ENCODE data around the gene SULF2. TPM values are rescaled to one million over a fixed set of nuclear protein-coding genes. Genes with fewer than 3 reads are reported as not detected.

SULF2 gene
- total RNA-seq, 2 experiments from 2014 or later: 0.96 to 1.3 TPM

DNA sequence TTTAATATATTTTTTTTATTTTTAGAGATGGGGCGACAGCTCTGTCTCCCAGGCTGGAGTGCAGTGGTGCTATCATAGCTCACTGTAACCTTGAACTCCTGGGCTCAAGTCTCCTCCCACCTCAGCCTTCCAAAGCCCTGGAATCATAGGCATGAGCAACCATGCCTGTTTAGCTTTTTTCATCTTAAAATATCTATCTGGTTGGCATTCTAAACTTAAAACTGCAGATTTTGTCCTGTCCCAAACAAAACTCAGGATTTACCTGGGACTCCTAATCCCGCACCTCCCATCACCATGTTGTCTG lies 124.7 kb downstream of the SULF2 start:
- Mint-ChIP-seq H3K4me1 (ENCODE audit: low read depth) (no peaks in the 10 kb centered on the region), H3K4me3 (no peak overlapping the region), H3K9me3 (no peaks in the 10 kb centered on the region), H3K36me3 (ENCODE audit: low read depth) (no peaks in the 10 kb centered on the region), H3K27me3 (ENCODE audit: low read depth) (no peaks in the 10 kb centered on the region), H3K27ac (no peak overlapping the region)
- no peak for DNase-seq
- intact Hi-C loops (cut with micrococcal nuclease): no loop called here
- CTCF ChIA-PET: interaction anchor here (0.6 to 1.1 kb wide), 4 partner anchors 17 to 462 kb away, joined by 3 to 4 read pairs (median 3); no protein-coding TSS in a partner anchor

DNA sequence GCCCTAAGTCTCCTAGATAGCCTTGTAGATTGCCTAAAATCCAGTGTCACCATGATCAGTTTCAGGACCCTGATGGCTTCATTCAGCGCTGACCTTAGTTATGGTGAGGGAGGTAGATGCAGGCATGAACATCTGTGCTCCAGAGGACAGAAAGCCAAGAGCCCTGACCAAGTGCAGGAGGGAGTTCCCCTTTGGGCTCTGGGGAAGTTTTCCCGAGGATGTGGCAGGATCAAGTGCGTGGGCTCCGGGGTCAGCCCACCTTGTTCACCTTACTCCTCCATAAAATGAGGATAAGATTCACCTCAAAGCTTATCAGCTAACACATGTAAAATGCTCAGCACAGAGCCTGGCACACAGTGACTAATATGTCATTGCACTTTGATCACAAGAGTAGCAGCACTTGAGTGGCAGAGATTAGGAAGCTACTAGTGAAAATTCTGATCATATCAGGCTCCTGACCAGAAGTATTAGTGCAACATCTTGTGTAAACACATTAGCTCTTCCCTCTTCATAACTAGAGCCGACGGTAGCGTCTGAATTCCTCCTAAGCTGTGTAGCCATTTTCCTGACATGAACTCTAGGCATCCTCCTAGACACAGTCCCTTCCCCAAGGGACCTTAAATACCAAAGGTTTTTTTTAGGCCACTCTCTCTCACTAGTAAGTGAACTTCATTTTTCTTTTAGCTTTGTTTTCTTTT lies 125.2 kb downstream of the SULF2 start:
- H3K27ac Mint-ChIP-seq: peak overlapping the region; percentile 21
- peaks cover 4% of the 10 kb centered on the region for H3K36me3 Mint-ChIP-seq (ENCODE audit: low read depth)
- CTCF ChIA-PET: interaction anchor here (0.7 to 1.3 kb wide), 4 partner anchors 17 to 461 kb away, joined by 3 to 4 read pairs (median 3); no protein-coding TSS in a partner anchor
- no peaks in the 10 kb centered on the region for H3K27me3 Mint-ChIP-seq (ENCODE audit: low read depth)
- DNase-seq: no peak
- intact Hi-C loops (cut with micrococcal nuclease): no loop called here
- H3K4me1 Mint-ChIP-seq (ENCODE audit: low read depth): no peaks in the 10 kb centered on the region
- no peaks in the 10 kb centered on the region for H3K9me3 Mint-ChIP-seq
- H3K4me3 Mint-ChIP-seq: no peak overlapping the region

DNA sequence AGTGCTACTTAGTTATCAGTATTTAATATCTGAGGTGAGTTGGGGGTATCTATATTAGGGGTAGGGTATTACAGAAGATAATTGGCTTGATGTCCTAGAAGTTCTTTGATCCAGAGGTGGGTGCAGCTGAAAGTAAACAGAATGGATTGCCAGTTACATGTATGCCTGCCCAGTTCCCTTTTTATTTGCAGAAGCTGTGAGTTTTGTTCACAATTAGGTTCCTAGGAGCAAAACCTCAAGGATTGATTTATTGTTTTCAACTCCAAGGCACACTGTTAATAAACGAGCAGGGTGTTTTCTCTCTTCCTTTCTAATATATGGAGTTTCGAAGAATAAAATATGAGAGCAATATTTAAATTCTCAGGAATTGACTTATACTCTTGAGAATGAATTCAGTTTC lies 129.0 kb downstream of the SULF2 start:
- H3K9me3 Mint-ChIP-seq: no peaks in the 10 kb centered on the region
- no peak overlapping the region for H3K4me3 Mint-ChIP-seq
- no peaks in the 10 kb centered on the region for H3K27me3 Mint-ChIP-seq (ENCODE audit: low read depth)
- H3K36me3 Mint-ChIP-seq (ENCODE audit: low read depth): peaks cover 17% of the 10 kb centered on the region
- intact Hi-C loops (cut with micrococcal nuclease): no loop called here
- H3K4me1 Mint-ChIP-seq (ENCODE audit: low read depth): no peaks in the 10 kb centered on the region
- no peak overlapping the region for H3K27ac Mint-ChIP-seq
- no peak for DNase-seq
- CTCF ChIA-PET: no interaction called here

DNA sequence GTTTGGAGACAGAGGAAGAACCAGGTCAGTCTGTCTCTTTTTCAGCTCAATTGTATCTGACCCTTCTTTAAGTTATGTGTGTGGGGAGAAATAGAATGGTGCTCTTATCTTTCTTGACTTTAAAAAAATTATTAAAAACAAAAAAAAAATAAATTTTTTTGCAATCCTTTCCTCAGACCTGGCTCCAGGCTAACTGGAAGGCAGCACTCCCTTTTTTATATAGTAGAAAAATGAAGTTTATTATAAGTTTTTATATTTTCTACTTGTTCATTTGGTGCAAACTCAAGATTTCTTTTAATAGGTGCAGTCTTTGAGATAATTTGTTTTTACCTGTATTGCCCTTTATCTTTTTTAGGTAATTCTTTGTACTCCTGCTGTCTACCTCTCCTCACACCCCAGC lies 129.6 kb downstream of the SULF2 start:
- CTCF ChIA-PET: no interaction called here
- no peaks in the 10 kb centered on the region for H3K27me3 Mint-ChIP-seq (ENCODE audit: low read depth)
- no peak overlapping the region for H3K27ac Mint-ChIP-seq
- no peak overlapping the region for H3K4me3 Mint-ChIP-seq
- intact Hi-C loops (cut with micrococcal nuclease): no loop called here
- H3K36me3 Mint-ChIP-seq (ENCODE audit: low read depth): peaks cover 20% of the 10 kb centered on the region
- no peaks in the 10 kb centered on the region for H3K9me3 Mint-ChIP-seq
- H3K4me1 Mint-ChIP-seq (ENCODE audit: low read depth): no peaks in the 10 kb centered on the region
- DNase-seq: no peak

DNA sequence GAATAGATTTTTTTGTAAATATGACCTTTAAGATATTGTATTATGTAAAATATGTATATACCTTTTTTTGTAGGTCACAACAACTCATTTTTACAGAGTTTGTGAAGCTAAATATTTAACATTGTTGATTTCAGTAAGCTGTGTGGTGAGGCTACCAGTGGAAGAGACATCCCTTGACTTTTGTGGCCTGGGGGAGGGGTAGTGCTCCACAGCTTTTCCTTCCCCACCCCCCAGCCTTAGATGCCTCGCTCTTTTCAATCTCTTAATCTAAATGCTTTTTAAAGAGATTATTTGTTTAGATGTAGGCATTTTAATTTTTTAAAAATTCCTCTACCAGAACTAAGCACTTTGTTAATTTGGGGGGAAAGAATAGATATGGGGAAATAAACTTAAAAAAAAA lies 130.9 kb downstream of the SULF2 start:
- H3K4me3 Mint-ChIP-seq: no peak overlapping the region
- intact Hi-C loops (cut with micrococcal nuclease): no loop called here
- H3K9me3 Mint-ChIP-seq: no peaks in the 10 kb centered on the region
- H3K36me3 Mint-ChIP-seq (ENCODE audit: low read depth): peaks cover 25% of the 10 kb centered on the region
- CTCF ChIA-PET: interaction anchor here (0.7 to 1.2 kb wide), 2 partner anchors 9 to 50 kb away, joined by 3 to 4 read pairs; no protein-coding TSS in a partner anchor
- H3K27ac Mint-ChIP-seq: no peak overlapping the region
- no peaks in the 10 kb centered on the region for H3K4me1 Mint-ChIP-seq (ENCODE audit: low read depth)
- no peaks in the 10 kb centered on the region for H3K27me3 Mint-ChIP-seq (ENCODE audit: low read depth)
- no peak for DNase-seq

DNA sequence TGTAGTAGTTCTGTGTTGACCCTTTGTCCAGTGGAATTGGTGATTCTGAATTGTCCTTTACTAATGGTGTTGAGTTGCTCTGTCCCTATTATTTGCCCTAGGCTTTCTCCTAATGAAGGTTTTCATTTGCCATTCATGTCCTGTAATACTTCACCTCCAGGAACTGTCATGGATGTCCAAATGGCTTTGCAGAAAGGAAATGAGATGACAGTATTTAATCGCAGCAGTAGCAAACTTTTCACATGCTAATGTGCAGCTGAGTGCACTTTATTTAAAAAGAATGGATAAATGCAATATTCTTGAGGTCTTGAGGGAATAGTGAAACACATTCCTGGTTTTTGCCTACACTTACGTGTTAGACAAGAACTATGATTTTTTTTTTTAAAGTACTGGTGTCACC lies 131.4 kb downstream of the SULF2 start:
- no peaks in the 10 kb centered on the region for H3K9me3 Mint-ChIP-seq
- CTCF ChIA-PET: interaction anchor here (0.6 to 1.2 kb wide), 3 partner anchors 10 to 1292 kb away, joined by 3 to 4 read pairs (median 3); no protein-coding TSS in a partner anchor
- intact Hi-C loops (cut with micrococcal nuclease): no loop called here
- H3K27me3 Mint-ChIP-seq (ENCODE audit: low read depth): no peaks in the 10 kb centered on the region
- H3K27ac Mint-ChIP-seq: no peak overlapping the region
- no peak for DNase-seq
- peaks cover 29% of the 10 kb centered on the region for H3K36me3 Mint-ChIP-seq (ENCODE audit: low read depth)
- H3K4me1 Mint-ChIP-seq (ENCODE audit: low read depth): no peaks in the 10 kb centered on the region
- H3K4me3 Mint-ChIP-seq: no peak overlapping the region

DNA sequence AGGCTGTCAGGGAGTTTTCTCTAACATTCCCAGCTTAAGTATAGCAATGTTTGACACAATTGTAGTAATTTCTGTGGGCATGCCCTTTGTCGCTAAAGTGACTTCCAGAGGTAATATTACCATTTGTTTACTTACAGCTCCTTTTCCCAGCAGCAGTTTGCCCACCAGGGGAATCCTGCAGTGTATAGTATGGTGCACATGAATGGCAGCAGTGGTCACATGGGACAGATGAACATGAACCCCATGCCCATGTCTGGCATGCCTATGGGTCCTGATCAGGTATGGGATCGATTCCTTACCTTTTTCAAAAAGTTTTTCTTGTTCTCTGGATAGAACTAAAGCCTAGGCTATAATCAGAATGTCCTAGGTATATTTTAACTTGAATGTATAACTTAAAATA lies 132.5 kb downstream of the SULF2 start:
- Mint-ChIP-seq H3K9me3 (no peaks in the 10 kb centered on the region), H3K36me3 (ENCODE audit: low read depth) (peaks cover 33% of the 10 kb centered on the region), H3K27ac (no peak overlapping the region), H3K4me1 (ENCODE audit: low read depth) (no peaks in the 10 kb centered on the region), H3K4me3 (no peak overlapping the region), H3K27me3 (ENCODE audit: low read depth) (no peaks in the 10 kb centered on the region)
- intact Hi-C loops (cut with micrococcal nuclease): no loop called here
- CTCF ChIA-PET: no interaction called here
- no peak for DNase-seq

DNA sequence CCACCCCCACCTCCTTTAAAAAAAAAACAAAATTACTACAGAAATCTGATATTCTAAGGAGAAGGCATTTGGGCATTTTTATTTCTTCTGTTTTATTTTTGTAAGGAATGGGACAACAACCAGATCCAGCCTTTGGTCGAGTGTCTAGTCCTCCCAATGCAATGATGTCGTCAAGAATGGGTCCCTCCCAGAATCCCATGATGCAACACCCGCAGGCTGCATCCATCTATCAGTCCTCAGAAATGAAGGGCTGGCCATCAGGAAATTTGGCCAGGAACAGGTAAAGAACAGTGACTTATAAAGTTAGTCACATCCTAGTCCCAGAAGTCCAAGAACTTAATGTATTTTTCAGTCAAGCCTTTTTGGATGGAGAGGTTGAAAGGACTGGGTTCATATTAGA lies 133.0 kb downstream of the SULF2 start:
- Mint-ChIP-seq H3K9me3 (no peaks in the 10 kb centered on the region), H3K4me1 (ENCODE audit: low read depth) (no peaks in the 10 kb centered on the region), H3K27ac (no peak overlapping the region), H3K36me3 (ENCODE audit: low read depth) (peaks cover 34% of the 10 kb centered on the region), H3K27me3 (ENCODE audit: low read depth) (no peaks in the 10 kb centered on the region), H3K4me3 (no peak overlapping the region)
- CTCF ChIA-PET: no interaction called here
- intact Hi-C loops (cut with micrococcal nuclease): no loop called here
- DNase-seq: no peak

DNA sequence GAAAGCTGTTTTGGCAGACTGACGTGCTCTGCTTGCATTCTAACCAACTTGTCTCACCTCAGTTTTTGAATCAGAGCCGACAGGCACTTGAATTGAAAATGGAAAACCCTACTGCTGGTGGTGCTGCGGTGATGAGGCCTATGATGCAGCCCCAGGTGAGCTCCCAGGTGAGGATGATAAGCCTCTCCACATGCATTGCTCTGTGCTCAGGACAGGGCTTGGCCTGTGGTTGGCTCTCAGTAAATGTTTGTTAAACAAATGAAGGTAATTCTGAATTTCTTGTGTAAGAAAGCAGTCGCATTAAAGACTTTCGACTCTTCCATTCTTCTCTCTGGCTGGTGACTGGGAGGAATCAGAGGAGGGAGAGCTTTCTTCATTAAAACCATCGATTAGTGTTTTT lies 136.3 kb downstream of the SULF2 start:
- Mint-ChIP-seq H3K9me3 (no peaks in the 10 kb centered on the region), H3K36me3 (ENCODE audit: low read depth) (peaks cover 36% of the 10 kb centered on the region), H3K27ac (no peak overlapping the region), H3K4me1 (ENCODE audit: low read depth) (no peaks in the 10 kb centered on the region), H3K27me3 (ENCODE audit: low read depth) (no peaks in the 10 kb centered on the region), H3K4me3 (no peak overlapping the region)
- intact Hi-C loops (cut with micrococcal nuclease): no loop called here
- CTCF ChIA-PET: interaction anchor here (0.7 kb wide), 1 partner anchor 265 kb away, joined by 4 read pairs; no protein-coding TSS in a partner anchor
- DNase-seq: no peak

DNA sequence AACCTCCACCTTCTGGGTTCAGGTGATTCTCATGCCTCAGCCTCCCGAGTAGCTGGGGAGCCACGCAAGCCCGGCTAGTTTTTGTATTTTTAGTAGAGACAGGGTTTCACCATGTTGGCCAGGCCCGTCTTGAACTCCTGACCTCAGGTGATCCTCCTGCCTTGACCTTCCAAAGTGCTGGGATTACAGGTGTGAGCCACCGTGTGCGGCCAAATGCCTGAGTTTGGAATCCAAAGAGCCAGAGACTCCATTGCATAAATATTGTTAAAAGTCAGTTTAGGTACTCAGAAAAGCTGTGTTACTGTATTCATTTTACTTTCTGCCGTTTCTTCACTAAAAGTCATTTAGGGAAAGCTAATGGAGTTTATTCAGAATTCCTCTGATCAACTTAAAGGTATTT lies 137.3 kb downstream of the SULF2 start:
- Mint-ChIP-seq H3K4me3 (no peak overlapping the region), H3K4me1 (ENCODE audit: low read depth) (no peaks in the 10 kb centered on the region), H3K9me3 (no peaks in the 10 kb centered on the region), H3K36me3 (ENCODE audit: low read depth) (peaks cover 36% of the 10 kb centered on the region), H3K27ac (no peak overlapping the region), H3K27me3 (ENCODE audit: low read depth) (no peaks in the 10 kb centered on the region)
- DNase-seq: no peak
- CTCF ChIA-PET: no interaction called here
- intact Hi-C loops (cut with micrococcal nuclease): no loop called here

DNA sequence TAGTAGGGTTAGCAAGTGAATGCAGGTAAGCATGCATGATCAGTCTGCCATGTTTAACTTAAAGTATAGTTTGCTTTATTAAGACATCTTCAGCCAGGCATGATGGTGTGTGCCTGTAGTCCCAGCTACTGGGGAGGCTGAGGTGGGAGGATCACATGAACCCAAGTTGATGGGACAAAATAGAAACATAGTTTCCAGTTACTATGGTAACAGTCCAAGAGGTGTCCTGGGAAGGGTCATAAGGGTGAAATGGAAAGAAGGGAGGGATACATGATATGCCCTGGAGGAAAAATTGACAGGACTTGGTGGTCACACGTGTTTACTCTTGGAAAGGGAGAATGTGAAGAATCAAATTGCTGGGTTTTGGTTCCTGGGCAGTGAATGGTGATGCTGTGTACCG lies 139.6 kb downstream of the SULF2 start:
- CTCF ChIA-PET: no interaction called here
- no peak overlapping the region for H3K27ac Mint-ChIP-seq
- intact Hi-C loops (cut with micrococcal nuclease): no loop called here

DNA sequence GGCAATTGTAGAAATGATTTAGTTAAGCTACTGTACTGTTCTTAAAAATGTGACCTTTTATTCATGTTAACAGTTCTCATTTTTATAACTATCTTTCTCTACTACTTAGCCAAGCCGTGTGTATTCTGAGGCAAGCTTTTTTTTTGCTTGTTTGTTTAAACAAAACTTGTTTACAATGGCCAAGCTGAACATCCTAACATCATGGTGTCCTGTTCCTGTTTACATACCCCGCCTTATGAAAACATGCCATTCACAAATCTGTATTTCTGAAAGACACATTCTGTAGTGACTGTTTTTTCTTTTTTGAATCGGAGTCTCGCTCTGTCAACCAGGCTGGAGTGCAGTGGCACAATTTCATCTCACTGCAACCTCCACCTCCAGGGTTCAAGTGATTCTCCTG lies 142.7 kb downstream of the SULF2 start:
- no peak overlapping the region for H3K4me3 Mint-ChIP-seq
- no peak for DNase-seq
- no peak overlapping the region for H3K27ac Mint-ChIP-seq
- no peaks in the 10 kb centered on the region for H3K27me3 Mint-ChIP-seq (ENCODE audit: low read depth)
- no peaks in the 10 kb centered on the region for H3K9me3 Mint-ChIP-seq
- H3K36me3 Mint-ChIP-seq (ENCODE audit: low read depth): peaks cover 37% of the 10 kb centered on the region
- H3K4me1 Mint-ChIP-seq (ENCODE audit: low read depth): no peaks in the 10 kb centered on the region
- intact Hi-C loops (cut with micrococcal nuclease): no loop called here
- CTCF ChIA-PET: interaction anchor here (0.6 to 1.0 kb wide), 2 partner anchors 22 to 263 kb away, joined by 3 read pairs; no protein-coding TSS in a partner anchor

More for the DNA sequence above, 139.6 kb downstream of the SULF2 start:
- H3K4me3 Mint-ChIP-seq: no peak overlapping the region
- no peaks in the 10 kb centered on the region for H3K4me1 Mint-ChIP-seq (ENCODE audit: low read depth)
- no peaks in the 10 kb centered on the region for H3K9me3 Mint-ChIP-seq
- peaks cover 37% of the 10 kb centered on the region for H3K36me3 Mint-ChIP-seq (ENCODE audit: low read depth)
- H3K27me3 Mint-ChIP-seq (ENCODE audit: low read depth): no peaks in the 10 kb centered on the region
- no peak for DNase-seq

DNA sequence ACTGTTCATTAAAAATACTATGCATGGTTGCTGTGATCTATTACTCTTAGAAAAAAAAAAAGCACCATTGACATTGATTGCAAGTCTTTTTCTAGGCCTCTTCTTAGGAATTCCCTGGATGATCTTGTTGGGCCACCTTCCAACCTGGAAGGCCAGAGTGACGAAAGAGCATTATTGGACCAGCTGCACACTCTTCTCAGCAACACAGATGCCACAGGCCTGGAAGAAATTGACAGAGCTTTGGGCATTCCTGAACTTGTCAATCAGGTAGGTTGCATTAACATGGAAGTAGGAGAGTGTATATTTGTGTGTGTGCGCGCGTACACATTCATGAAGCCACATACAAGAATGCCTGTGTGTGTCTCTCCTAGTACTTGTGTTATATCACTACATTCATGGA lies 143.2 kb downstream of the SULF2 start:
- H3K36me3 Mint-ChIP-seq (ENCODE audit: low read depth): peaks cover 41% of the 10 kb centered on the region
- intact Hi-C loops (cut with micrococcal nuclease): no loop called here
- CTCF ChIA-PET: interaction anchor here (0.6 to 1.0 kb wide), 2 partner anchors 21 to 262 kb away, joined by 3 read pairs; no protein-coding TSS in a partner anchor

More for the DNA sequence above, 143.2 kb downstream of the SULF2 start:
- H3K4me1 Mint-ChIP-seq (ENCODE audit: low read depth): no peaks in the 10 kb centered on the region
- no peaks in the 10 kb centered on the region for H3K9me3 Mint-ChIP-seq
- DNase-seq: no peak
- H3K27me3 Mint-ChIP-seq (ENCODE audit: low read depth): no peaks in the 10 kb centered on the region
- H3K27ac Mint-ChIP-seq: no peak overlapping the region
- H3K4me3 Mint-ChIP-seq: no peak overlapping the region

Data from activated naive CD4-positive, alpha-beta T cell treated with anti-CD3 and anti-CD28 coated beads for 36 hours (primary cell).